GM20000 (cell line): Measurements from ENCODE around the gene RFX3.

ENCODE experiments used
- DNase-seq: peaks from one replicate; pipeline ENCODE4 v3.0.0; 2012; ENCODE audit warnings: low spot score
- TF ChIP-seq, protein P1 (sequence below): IDR thresholded peaks from 2 replicates; pipeline ENCODE4 v1.5.1; 2012; ENCODE audit warnings: mild to moderate bottlenecking, control low read depth; ENCODE audit errors: extremely low read depth, missing control alignments

The RFX3 gene

GRCh38 chr9:3434594-3434993, 91.2 kb downstream of the RFX3 start:
- TF ChIP-seq, protein P1, sequence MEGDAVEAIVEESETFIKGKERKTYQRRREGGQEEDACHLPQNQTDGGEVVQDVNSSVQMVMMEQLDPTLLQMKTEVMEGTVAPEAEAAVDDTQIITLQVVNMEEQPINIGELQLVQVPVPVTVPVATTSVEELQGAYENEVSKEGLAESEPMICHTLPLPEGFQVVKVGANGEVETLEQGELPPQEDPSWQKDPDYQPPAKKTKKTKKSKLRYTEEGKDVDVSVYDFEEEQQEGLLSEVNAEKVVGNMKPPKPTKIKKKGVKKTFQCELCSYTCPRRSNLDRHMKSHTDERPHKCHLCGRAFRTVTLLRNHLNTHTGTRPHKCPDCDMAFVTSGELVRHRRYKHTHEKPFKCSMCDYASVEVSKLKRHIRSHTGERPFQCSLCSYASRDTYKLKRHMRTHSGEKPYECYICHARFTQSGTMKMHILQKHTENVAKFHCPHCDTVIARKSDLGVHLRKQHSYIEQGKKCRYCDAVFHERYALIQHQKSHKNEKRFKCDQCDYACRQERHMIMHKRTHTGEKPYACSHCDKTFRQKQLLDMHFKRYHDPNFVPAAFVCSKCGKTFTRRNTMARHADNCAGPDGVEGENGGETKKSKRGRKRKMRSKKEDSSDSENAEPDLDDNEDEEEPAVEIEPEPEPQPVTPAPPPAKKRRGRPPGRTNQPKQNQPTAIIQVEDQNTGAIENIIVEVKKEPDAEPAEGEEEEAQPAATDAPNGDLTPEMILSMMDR, result no peak
- no peak for DNase-seq

- TF ChIP-seq, protein P1, result no peak
- DNase-seq, result no peak
Observed at GRCh38 chr9:3433754-3434153, 92.0 kb downstream of the RFX3 start.

DNA sequence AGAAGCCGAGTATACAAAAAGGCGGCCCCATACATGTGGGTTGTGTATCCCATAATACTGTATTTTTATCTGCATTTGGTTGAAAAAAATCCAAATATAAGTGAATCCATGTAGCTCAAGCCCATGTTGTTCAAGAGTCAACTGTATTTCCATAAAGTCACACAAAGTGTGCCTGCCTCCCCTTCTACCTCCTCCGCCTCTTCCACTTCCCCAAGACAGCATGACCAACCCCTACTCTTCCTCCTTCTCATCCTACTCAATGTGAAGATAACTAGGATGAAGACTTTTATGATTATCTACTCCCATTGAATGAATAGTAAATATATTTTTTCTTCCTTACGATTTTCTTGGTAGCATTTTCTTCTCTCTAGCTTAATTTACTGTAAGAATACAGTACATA, 92.7 kb downstream of the RFX3 start:
- no peak for DNase-seq

DNA sequence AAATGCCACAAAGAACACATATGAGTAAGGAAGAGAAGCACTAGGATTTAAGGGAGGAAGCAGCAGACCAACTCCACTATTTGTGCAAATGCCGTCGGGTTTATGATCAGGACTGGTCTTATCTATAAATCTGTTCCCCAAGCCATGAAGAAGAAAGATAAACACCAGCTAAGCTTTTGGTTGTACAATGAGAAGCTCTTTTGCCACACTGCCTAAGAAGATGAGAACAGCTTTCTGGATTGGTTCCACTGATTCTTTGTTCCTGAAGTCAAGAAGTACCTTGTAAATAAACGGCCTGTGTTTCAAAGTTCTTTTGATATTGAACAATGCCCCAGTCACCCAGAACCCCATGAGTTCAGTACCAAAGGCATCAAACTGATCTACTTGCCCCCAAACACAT, 93.9 kb downstream of the RFX3 start:
- TF ChIP-seq, protein P1, result no peak
- no peak for DNase-seq

More for the DNA sequence above, 92.7 kb downstream of the RFX3 start:
- TF ChIP-seq, protein P1, result no peak

- no peak for DNase-seq
- TF ChIP-seq, protein P1, result no peak
Observed at GRCh38 chr9:3419893-3420292, 105.9 kb downstream of the RFX3 start.

DNA sequence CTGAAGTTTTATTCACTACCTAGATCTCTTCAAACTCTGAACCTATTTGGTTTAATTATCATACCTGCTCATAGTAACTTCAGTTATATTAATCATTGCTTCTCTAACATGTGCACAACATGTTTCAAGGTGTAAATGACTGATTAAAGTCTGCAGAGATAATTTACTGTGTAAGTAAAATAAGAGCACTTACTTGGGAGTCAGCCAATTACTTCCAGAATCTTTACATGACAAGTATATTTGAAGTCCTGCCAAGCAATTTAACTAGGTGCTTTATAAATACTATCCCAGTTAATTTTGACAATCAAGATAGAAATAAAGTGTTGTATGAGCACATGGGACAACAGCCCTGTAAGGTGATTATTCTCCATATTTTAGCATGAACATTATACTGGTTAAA, 109.9 kb downstream of the RFX3 start:
- no peak for DNase-seq
- TF ChIP-seq, protein P1, result no peak

GRCh38 chr9:3413984-3414383, 111.8 kb downstream of the RFX3 start:
- TF ChIP-seq, protein P1, result no peak
- DNase-seq, result no peak
